Measurements from ENCODE around the gene KIF16B. TPM values are rescaled to one million over a fixed set of nuclear protein-coding genes. Genes with fewer than 3 reads are reported as not detected.

The KIF16B gene
- total RNA-seq, 1 donor from 2014 or later, result 7.0 TPM

GRCh38 chr20:16395366-16395765 is 177.9 kb downstream of the KIF16B start:
- Mint-ChIP-seq H3K27me3 (ENCODE audit: low read depth, unreplicated experiment) (no peaks in the 10 kb centered on the region), H3K27ac (ENCODE audit: unreplicated experiment) (no peak overlapping the region), H3K36me3 (ENCODE audit: low read depth, unreplicated experiment) (peaks cover 11% of the 10 kb centered on the region), H3K4me3 (ENCODE audit: unreplicated experiment) (no peak overlapping the region), H3K4me1 (ENCODE audit: low read depth, unreplicated experiment) (no peaks in the 10 kb centered on the region), H3K9me3 (ENCODE audit: unreplicated experiment) (no peaks in the 10 kb centered on the region)
- Histone ChIP-seq H4K20me1 (ENCODE audit: insufficient read depth, low read length) (no peaks in the 10 kb centered on the region), H3K4me2 (ENCODE audit: low read length) (no peak overlapping the region), H3K79me2 (ENCODE audit: insufficient read depth, low read length) (no peaks in the 10 kb centered on the region), H2AFZ (ENCODE audit: low read depth, low read length) (no peak overlapping the region), H3K36me3 (ENCODE audit: insufficient read depth, low read length) (no peaks in the 10 kb centered on the region), H3K9me3 (ENCODE audit: insufficient read depth, low read depth, low read length) (no peaks in the 10 kb centered on the region), H3K9ac (ENCODE audit: low read length) (no peak overlapping the region), H3K4me1 (ENCODE audit: insufficient read depth, low read length) (no peaks in the 10 kb centered on the region), H3K27ac (ENCODE audit: low read depth, low read length) (no peak overlapping the region), H3K4me3 (ENCODE audit: insufficient read depth, low read depth, low read length) (no peak overlapping the region), H3K27me3 (ENCODE audit: insufficient read depth, low read length) (no peaks in the 10 kb centered on the region)
- no peak for FAIRE-seq
- DNase-seq (ENCODE audit: low read depth), result no peak
- TF ChIP-seq EZH2 (IDR thresholded peaks at IDR 0.05; ENCODE audit: insufficient read depth, low read length), result no peak
- TF ChIP-seq CTCF (IDR thresholded peaks at IDR 0.05; ENCODE audit: insufficient read depth, low read depth, low read length), result no peak

GRCh38 chr20:16394784-16395183 is 178.5 kb downstream of the KIF16B start:
- H4K20me1 ChIP-seq (ENCODE audit: insufficient read depth, low read length), result no peaks in the 10 kb centered on the region
- H3K27me3 ChIP-seq (ENCODE audit: insufficient read depth, low read length), result no peaks in the 10 kb centered on the region
- FAIRE-seq (no peak), DNase-seq (ENCODE audit: low read depth) (no peak)
- no peaks in the 10 kb centered on the region for H3K9me3 ChIP-seq (ENCODE audit: insufficient read depth, low read depth, low read length)
- no peaks in the 10 kb centered on the region for H3K36me3 ChIP-seq (ENCODE audit: insufficient read depth, low read length)
- TF ChIP-seq EZH2 (IDR thresholded peaks at IDR 0.05; ENCODE audit: insufficient read depth, low read length), result no peak
- TF ChIP-seq CTCF (IDR thresholded peaks at IDR 0.05; ENCODE audit: insufficient read depth, low read depth, low read length), result no peak
- no peak overlapping the region for H3K9ac ChIP-seq (ENCODE audit: low read length)
- no peak overlapping the region for H2AFZ ChIP-seq (ENCODE audit: low read depth, low read length)
- H3K4me1 ChIP-seq (ENCODE audit: insufficient read depth, low read length), result no peaks in the 10 kb centered on the region
- Mint-ChIP-seq H3K36me3 (ENCODE audit: low read depth, unreplicated experiment) (peaks cover 9% of the 10 kb centered on the region), H3K4me3 (ENCODE audit: unreplicated experiment) (no peak overlapping the region), H3K27ac (ENCODE audit: unreplicated experiment) (no peak overlapping the region), H3K4me1 (ENCODE audit: low read depth, unreplicated experiment) (no peaks in the 10 kb centered on the region), H3K9me3 (ENCODE audit: unreplicated experiment) (no peaks in the 10 kb centered on the region), H3K27me3 (ENCODE audit: low read depth, unreplicated experiment) (no peaks in the 10 kb centered on the region)
- H3K79me2 ChIP-seq (ENCODE audit: insufficient read depth, low read length), result no peaks in the 10 kb centered on the region
- no peak overlapping the region for H3K4me2 ChIP-seq (ENCODE audit: low read length)
- H3K27ac ChIP-seq (ENCODE audit: low read depth, low read length), result no peak overlapping the region
- no peak overlapping the region for H3K4me3 ChIP-seq (ENCODE audit: insufficient read depth, low read depth, low read length)

- Histone ChIP-seq H4K20me1 (ENCODE audit: insufficient read depth, low read length) (no peaks in the 10 kb centered on the region), H2AFZ (ENCODE audit: low read depth, low read length) (no peak overlapping the region), H3K27me3 (ENCODE audit: insufficient read depth, low read length) (no peaks in the 10 kb centered on the region), H3K4me2 (ENCODE audit: low read length) (no peak overlapping the region), H3K4me1 (ENCODE audit: insufficient read depth, low read length) (no peaks in the 10 kb centered on the region), H3K79me2 (ENCODE audit: insufficient read depth, low read length) (no peaks in the 10 kb centered on the region), H3K36me3 (ENCODE audit: insufficient read depth, low read length) (no peaks in the 10 kb centered on the region), H3K4me3 (ENCODE audit: insufficient read depth, low read depth, low read length) (no peak overlapping the region), H3K27ac (ENCODE audit: low read depth, low read length) (no peak overlapping the region), H3K9me3 (ENCODE audit: insufficient read depth, low read depth, low read length) (no peaks in the 10 kb centered on the region), H3K9ac (ENCODE audit: low read length) (no peak overlapping the region)
- Mint-ChIP-seq H3K4me1 (ENCODE audit: low read depth, unreplicated experiment) (no peaks in the 10 kb centered on the region), H3K36me3 (ENCODE audit: low read depth, unreplicated experiment) (peaks cover 7% of the 10 kb centered on the region), H3K9me3 (ENCODE audit: unreplicated experiment) (no peaks in the 10 kb centered on the region), H3K27ac (ENCODE audit: unreplicated experiment) (no peak overlapping the region), H3K27me3 (ENCODE audit: low read depth, unreplicated experiment) (no peaks in the 10 kb centered on the region), H3K4me3 (ENCODE audit: unreplicated experiment) (no peak overlapping the region)
- no peak for FAIRE-seq
- no peak for DNase-seq (ENCODE audit: low read depth)
- TF ChIP-seq CTCF (IDR thresholded peaks at IDR 0.05; ENCODE audit: insufficient read depth, low read depth, low read length) (no peak), EZH2 (IDR thresholded peaks at IDR 0.05; ENCODE audit: insufficient read depth, low read length) (no peak)
Observed at GRCh38 chr20:16393836-16394235, 179.4 kb downstream of the KIF16B start.

All from astrocyte (in vitro differentiated cells and primary cell).